GM19468 (cell line): ENCODE measurements around the gene CLCN6.

Source experiments
- ATAC-seq: cut with Tn5 transposase; IDR thresholded peaks from one replicate; pipeline ENCODE4 v1.9.1; 2021; ENCODE audit warnings: mild to moderate bottlenecking, moderate library complexity, moderate number of reproducible peaks; ENCODE audit not compliant: unreplicated experiment; ENCODE audit errors: extremely low read depth

CLCN6 gene

DNA sequence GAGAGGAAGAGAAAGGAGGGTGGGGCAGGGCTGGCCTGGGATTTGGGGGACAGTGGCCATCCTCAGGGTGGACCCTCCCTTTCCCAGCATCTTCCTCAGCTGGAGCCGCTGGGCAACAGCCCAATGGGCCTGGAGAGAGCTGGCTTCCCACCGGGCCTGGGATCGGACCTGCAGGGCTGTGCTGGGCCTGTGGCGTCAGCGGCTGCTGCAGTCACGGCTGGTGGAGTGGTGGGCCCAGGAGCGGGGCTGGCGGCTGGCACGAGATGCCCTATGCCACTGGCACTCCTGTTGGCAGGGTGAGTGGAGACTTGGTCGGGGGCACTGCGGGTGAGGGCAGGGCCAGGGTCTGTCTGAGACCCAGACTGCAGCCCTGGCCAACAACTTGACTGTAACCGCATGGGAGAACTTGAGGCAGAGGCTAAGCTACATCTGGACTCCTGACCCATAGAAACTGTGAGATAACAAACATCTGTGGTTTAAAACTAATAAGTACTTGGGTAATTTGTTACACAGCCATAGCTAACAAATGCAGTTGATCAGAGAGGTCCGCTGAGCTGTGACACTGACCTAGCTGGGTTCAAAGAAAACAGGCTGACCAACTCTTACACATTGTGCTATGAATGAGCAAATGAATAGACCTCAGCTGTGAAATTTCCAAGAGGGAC is 26.1 kb upstream of the CLCN6 start:
- no peak for ATAC-seq

DNA sequence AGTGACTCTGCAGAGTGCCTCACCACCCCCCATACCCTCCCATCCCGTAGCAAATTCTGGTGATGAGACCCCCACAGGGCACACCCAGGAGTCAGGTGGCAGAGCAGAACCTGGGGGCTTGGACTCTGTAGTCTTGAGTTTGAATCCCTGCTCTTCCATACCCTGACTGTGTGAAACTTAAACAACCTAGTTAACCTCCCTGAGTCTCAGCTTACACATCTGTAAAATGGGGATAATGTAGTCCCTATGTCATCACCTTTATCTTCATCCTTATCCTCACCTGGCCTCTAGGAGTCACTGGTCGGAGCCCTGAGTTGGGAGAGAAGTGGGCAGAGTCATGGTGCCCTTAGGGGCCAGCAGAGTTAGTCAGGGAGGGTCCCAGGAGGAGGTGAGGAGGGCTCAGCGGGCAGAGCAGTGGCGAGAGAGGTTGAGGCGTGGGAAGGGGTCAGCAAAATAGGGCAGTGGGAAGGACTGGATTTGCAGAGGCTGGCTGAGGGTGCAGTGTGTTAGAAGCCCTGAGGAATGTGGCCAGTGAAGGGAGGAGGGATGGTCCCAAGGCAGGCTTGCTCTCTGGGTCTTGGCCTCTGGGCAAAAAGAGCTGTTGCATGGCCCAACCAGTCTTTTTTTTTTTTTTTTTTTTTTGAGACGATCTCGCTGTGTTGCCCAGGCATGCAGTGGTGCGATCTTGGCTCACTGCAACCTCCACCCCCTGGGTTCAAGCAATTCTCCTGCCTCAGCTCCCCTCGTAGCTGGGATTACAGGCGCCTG is 25.4 kb upstream of the CLCN6 start:
- no peak for ATAC-seq

DNA sequence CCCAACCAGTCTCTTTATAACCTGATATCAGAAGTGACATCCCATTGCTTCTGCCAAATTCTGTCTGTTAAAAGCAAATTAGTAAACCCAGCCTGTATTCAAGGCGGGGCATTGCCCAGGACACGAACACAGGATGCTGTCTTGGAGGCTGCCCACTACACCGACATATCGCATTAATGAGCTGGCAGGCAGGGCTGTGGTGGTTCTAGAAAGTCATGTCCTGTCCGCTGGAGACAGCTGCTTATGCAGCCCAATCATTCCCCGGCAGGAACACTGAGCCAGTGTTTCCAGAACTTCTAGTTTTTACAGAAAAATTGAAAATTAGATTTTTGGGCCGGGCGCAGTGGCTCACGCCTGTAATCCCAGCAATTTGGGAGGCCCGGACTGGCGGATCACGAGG is 24.7 kb upstream of the CLCN6 start:
- ATAC-seq: no peak

DNA sequence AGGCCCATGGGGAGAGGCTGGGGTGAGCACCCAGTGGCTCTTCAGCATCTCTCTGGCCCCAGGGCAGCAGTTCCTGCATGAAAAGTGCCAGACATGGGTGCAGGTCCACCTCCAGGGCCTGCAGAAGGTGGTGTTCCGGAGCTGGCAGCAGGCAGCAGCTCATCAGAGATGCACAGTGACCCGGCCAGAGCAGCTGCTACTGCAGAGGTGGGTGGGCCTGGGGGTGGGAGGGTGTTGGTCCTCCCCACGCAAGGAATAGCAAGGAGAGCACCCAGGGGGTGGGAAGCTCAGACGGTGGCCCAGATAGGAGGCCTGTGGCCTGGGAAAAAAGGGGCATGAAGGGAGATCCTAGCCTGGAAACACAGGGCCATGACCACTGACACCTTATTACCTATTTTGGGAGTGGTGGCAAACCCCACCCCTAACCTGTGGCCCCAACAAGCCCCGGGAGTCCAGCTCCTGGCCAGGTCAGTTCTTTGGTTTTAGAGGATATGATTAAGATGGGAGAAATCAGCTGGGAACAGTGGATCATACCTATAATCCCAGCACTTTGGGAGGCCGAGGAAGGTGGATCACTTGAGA is 23.8 kb upstream of the CLCN6 start:
- no peak for ATAC-seq

DNA sequence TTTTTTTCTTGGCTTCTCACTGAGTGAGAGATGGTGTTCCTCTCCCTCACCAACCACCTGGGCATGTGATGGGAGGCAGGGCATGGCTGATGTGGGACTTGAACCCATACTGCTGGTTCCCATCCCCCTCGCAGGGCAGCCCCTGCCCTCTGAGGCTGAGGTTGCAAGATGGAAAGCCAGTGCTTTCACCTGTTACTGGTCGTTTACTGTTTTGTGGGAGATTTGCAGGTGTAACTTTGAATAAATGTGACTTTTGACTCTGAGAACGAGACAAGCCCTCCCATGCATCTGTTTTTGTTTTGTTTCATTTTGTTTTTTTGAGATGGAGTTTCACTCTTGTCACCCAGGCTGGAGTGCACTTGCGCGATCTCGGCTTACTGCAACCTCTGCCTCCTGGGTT is 22.4 kb upstream of the CLCN6 start:
- no peak for ATAC-seq

DNA sequence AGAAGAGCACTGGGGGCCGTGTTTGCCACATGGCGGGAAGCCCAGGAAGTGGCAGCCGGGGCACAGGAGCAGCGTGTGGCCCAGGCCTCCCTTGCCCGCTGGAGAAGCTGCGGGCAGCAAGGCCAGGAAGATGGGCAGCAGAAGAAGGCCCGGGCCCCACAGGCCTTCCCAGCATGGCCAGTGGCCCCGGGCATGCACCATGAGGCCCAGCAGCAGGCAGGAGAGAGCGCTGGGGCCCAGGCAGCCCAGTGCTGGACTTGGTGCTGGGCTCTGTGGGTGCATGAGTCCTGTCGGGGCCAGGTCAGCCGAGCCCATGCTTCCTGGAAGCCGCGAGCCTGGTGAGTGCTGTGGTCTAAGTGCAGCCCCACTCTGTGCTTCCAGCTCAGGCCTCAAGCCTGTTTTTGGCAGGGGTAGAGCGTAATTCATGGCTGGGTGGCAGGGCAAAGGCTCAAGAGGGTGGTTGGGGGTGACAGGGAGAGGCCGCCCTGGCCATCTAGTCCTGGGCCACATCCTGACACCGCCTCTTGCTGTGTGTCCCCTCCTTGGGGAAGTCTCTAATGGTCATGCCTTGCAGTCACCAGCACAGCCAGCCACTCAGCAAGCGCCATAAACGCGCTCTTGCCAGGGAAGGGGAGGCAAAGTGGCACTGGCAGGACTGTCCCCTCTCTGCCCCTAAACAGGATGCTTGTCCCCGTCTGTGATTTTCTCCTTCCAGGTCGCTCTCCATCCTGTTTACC is 21.6 kb upstream of the CLCN6 start:
- no peak for ATAC-seq

DNA sequence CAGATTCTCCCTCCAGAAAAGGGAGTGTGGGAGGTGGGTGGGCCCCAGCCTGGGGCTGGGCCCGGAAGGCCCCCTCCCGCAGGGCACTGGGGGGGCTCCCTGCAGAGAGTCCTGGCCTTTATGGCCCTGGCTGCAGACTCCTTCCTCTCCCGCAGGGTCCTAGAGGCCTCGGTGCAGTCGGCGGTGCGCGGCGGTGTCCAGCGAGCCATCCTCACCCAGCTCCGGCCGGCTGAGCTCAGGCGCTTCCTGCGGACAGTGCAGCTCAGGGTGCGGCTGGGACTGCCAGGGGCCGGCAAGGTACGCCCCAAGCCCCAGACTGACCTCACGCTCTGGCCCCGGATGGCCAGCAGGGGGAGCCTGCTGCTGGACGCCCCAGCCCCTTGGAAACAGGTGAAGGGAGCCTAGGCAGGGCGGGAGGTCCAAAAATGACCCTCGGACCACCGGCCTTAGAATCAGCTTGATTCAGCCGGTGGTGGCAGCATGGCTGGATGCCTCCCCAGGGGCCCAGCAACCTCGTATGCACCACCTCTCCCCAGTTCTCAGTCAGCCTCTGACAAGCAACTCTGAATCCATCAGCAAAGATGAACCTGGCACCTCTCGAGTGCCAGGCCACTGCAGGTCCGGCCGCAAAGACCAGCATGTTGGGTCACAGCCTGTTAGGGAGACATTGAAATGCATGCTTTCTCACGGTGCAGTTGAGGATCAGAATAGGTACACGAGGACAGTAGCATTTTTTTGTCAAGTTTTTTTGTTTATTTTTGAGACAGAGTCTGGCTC is 20.8 kb upstream of the CLCN6 start:
- ATAC-seq: no peak

DNA sequence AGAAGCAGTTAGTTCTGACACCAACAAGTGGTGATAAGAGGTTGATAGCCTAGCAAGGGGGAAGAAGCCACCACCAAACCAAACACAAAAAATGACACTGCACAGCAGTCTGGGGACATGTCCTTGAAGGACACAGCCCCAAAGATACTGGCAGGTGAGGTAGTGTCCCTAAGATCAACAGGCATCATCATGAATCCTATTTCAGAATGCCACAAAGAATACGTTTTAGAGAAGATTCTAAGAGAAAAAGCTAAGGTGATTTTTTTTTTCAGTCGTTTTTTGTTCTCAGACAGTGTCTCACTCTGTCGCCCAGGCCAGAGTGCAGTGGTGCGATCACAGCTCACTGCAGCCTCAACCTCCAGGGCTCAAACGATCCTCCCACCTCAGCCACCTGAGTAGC is 19.8 kb upstream of the CLCN6 start:
- no peak for ATAC-seq

DNA sequence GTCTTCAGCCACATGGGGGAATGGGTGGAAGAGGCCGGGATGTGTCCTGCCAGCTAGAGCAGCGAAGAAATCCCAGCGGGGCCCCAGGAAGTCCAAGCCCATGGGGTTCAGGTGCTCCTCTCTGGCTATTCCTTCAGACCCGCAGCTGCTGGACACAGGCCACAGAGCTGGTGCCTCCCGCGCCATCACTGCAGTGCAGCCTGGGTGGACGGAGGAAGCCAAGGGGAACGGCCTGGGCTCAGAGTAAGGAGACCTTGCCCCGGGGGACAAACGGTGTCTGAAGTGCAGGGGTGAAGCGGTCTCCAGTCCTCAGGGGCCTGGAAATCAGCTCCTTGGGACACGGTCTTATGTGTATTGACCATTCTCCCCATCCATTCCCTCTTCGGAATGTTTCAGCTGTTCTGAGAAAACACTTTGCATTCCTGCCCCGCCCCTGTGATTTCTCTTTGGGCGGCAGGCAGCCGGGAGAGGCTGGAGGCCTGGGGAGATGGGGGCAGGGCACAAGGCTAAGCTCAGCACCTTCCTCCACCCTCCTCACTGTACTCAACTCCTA is 18.7 kb upstream of the CLCN6 start:
- no peak for ATAC-seq

DNA sequence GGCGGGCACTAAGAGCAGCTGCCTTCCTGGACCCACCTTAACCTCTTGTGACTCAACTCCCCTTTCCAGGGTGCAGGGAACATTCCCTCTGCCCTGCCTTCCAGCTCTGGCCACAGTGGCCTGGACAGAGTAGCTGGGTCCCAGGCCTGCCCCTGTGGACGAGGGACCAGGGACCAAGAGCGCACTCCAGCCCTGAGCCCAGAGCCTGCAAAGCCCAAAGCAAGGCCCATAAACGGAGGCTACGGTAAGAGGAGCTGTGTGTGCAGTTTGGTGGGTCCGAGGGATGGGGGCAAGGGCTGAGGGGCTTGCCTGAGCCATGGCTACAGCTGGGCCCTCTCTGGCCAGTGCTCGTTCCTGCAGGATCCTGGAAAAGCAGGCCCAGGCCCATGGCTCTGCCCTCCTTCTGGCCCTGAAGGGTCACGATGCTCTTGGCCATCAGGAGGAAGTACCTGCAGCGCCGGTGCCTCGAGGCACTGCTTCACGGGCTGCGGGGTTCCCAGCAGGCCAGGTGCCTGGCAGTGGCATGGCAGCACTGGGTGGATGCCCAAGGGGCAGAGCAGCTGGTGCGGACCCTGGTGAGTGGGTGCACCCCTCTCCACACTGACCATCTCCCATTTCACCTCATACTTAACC is 18.1 kb upstream of the CLCN6 start:
- ATAC-seq: no peak

DNA sequence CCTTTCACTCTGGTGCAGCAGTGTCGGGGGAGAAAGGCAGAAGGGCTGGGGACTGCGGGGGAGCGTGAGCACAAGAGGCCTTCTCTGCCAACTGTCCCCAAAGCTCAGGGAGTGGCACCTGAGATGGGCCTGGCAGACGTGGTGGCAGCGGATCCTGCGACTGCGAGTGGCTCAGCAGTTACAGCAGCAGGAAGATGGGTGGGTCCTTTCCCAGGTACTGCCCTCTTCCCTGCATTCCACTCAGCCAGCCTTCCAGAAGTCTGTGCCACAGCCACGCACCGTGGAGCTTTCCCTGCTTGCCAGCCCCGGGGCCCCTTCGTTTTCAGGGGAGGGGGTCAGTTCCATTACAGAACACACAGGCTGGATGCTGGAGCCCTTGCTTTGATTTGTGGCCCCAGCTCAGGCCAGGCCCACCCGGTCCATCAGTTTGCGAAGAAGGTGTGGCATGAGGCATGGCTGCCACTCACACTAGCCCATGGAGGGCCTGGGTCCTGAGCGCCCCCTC is 17.4 kb upstream of the CLCN6 start:
- no peak for ATAC-seq

DNA sequence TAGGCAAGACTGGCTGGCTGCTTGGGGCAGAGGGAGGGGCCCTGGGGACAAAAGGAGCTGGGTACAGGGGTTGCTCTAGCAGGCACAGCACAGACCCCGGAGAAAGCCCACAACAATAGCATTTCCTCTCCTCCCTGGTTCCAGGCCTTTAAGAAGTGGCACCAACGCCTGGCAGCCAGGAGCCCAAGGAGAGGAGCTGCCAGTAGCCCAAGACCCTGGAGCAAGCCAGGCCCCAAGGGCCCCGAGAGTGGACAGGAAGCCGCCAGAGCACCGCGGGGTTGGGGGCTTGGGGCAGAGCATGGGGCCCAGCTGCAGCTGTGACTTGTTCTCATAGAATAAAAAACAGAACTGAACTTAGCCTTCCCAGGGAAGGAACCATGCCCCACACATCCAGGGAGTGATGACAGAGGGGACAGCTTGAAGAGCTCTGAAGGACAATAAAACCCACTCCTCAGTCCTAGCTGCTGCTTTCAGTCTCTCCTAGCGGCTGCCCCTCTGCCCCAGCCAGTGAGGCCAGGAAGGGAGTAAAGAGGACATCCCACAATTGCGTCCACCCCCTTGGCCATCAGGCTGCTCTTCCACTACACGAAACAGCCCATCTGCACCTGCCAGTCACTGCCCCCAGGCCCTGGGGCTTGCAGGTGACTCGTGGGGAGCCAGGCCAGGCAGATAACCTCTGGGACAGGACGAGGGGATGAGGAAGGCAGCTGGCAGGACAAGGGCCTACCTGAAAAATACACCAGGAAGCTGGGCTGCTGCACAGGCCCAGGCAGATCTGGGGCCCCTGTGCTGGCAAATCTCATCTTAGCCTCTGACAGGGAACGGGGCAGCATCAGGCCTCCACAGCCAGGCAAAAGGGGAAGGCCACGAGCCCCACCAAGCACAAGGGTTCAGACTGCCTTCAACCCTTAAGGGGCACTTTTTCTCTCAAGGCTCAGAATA is 16.6 kb upstream of the CLCN6 start:
- ATAC-seq: no peak

DNA sequence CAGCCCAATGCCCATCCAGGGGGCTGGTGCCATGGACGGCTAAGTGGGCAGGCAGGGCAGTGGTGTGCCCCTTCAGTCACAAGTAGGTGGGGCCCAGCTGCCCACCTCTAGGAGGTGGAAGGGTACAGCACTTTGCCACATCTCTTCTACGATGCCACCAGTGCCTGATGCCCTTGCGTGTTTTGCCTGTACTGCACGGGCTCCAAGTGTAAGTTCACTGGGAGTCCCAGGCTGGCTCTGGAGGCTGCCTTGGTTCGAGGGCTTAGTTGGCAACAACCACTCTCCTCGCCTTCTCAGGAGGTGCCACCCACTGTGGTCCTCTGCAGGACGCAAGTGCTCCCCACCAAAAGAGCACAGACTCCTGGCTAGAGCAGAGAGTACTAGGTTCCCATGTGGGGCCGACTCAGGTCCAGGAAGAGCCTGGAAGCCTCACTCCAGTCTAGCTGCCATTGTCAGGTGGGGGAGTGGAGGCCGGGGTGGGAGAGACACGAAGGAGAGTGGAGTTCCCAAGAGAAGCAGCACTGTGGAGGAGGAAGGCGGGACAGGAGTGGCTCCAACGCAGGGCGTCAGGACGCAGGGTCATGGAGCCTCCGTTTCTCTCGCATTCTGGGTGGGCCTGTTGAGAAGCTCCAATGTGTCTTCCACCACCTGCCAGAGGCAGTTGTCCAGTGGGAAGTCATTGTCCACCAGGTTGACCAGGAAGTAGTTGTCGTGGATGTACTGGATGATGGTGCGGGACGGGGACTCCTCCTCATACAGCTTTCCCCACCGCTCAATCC is 15.7 kb upstream of the CLCN6 start:
- no peak for ATAC-seq

DNA sequence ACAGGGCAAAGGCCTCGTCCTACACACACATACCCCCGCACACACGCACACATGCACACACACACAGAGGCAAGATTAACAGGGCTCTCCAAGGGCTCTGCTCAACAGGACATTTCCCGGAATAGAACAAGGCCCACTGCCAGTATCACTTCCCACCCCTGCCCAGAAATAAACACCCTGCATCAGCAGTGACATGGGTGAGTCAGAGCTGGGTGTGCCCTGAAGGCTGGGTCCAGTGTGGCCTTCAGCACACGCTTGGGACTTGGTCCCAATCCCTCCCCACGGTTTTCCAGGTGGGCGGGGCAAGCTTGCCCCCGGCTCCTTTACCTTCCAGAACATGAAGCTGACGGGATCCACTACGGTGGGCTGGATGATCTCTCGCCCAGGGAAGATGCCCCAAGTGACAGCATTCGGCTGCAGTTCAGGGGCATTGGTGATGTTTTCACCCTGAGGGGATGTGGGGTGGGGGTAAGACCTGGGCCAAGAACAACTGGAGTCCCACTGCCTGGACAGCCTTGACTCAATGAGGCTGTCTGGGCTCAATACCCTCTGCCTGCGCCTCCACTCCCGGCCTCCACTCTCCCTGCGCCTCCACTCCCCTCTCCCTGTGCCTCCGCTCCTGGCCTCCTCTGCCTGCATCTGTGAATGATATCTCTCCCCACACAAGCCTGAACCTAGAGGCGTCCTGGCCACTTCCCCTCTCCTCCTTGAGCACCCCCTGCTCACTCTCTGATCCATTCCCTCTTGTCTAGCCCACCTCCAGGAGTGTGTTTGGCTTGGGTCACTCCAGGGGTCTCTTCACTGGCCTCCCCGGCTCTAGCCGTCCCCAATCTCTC is 14.9 kb upstream of the CLCN6 start:
- no peak for ATAC-seq

DNA sequence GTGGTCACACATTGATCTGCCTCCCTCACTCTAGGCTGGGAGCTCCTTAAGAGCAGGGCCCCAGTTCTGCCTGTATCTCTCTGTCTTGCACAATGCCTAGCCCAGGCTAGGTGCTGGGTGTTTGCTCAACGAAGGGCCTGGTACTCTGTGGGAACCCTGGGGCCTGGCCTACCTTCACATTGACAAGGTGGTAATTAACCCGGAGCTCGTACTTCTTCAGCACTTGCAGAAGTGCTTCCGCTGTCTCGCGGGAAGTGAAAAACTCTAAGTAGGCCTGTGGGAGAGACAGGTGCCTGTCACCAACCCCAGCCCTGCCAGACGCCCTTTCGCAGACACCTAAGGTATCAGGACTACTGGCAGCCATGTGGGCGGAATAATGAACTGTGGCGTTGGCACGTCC is 13.9 kb upstream of the CLCN6 start:
- no peak for ATAC-seq

DNA sequence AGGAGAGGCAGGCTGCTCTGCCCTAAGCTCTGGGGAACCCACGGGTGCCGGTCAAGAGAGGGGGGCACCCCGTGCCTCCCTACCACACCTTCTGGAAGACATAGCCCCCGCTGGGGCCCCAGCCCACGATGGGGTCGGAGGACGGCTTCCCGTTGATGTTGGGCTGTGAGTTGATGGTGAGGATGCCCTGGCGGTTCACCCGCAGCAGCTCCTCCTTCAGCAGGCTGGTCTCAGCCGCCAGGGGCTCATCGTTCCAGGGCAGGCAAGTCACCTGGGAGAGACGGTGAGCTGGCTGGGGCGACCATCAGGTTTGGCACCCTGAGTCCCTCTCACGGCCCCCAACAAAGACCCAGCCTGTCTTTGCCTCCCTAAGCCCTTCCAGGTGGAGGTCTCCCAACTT is 12.2 kb upstream of the CLCN6 start:
- ATAC-seq: no peak
